Activated T-helper 1 cell treated with anti-CD3 and anti-CD28 coated beads, Interleukin-2, amount 50 U/mL, for 16 hours (primary cell): ENCODE data around the gene BAZ1B.
"Not testable (repeated sequence)": the region's sequence is repeated elsewhere in the genome, so short reads cannot be mapped to it uniquely, and the experiment has no call there.

ENCODE experiments used
- DNase-seq, 2 donors: peaks; one replicate each; pipeline ENCODE4 v3.0.0-alpha.2; 2020; ENCODE audit warnings: low read depth in 1 of 2, low spot score in 1 of 2

The BAZ1B gene

GRCh38 chr7:73507556-73507955 lies 14.5 kb downstream of the BAZ1B start:
- DNase-seq: no peak

DNA sequence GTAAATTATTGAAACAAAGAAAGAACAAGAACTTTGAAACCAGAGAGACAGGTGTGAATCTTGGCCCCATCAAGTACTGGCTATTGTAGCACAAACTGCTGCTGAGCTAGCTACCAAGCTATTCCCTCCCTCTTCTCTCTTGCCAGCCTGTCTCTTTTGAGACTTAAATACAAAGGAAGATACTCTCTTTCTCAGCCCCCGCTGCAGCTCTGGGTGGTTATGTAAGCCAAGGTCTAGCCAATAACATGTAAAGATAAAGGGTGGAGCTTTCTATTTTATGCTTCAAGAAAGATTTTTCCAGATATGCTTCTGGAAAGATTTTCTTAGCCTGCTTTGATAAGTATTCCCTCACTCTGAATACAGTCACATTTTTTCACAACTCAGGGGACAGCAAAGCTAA lies 17.2 kb downstream of the BAZ1B start:
- DNase-seq: no peak

DNA sequence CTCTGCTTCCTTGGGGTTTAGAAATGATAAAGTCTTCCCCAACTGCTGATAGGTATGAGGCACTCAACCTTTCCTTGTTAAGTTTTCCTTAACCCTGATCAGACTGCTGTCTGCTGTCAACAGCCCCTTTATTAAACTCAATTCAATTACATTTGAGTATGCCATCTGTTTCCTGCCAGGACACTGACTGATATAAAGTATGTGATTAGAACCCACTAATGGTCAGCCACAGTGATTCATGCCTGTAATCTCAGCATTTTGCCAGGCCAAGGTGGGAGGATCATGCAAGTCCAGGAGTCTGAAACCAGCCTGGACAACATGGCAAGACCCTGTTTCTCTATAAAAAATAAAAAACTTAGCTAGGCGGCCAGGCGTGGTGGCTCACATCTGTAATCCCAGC lies 18.1 kb downstream of the BAZ1B start:
- no peak for DNase-seq

- no peak for DNase-seq
Observed at GRCh38 chr7:73503229-73503628, 18.9 kb downstream of the BAZ1B start.

DNA sequence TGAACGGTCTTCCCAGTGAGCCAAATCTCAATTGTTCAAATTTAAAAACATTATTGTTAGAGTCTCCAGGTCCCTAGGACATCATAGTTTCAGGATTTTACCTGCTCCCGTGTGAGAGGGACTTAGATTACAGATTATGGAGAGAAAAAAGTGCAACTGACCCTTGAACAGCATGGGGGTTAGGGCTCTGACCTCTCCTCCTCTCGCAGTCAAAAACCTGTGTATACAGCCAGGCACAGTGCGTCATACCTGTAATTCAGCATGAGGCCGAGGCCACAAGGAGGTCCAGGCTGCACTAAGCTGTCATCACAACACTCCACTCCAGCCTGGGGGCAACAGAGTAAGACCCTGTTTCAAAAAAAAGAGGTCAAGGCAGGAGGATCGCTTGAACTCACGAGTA lies 25.5 kb downstream of the BAZ1B start:
- DNase-seq: no peak

- not testable (repeated sequence) for DNase-seq
Observed at GRCh38 chr7:73495507-73495906, 26.6 kb downstream of the BAZ1B start.

DNA sequence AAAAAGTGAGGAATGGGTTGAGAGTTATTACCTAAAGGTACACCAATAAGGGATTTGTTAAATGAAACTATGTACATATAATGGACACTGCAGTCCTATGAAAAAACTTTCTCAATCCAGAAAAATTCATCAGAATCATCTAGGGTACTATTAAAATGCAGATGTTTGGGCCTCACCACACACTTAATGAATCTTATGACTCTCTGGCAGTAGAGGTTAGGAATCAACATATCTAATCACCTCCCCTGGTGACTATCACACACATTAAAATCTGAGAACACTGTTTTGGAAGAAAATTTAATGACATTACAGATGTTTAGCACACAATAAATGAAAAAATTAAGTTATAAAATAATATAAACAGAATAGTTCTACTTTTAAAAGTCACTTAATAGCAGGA lies 32.1 kb downstream of the BAZ1B start:
- no peak for DNase-seq

GRCh38 chr7:73487486-73487885 lies 34.6 kb downstream of the BAZ1B start:
- DNase-seq: no peak

DNA sequence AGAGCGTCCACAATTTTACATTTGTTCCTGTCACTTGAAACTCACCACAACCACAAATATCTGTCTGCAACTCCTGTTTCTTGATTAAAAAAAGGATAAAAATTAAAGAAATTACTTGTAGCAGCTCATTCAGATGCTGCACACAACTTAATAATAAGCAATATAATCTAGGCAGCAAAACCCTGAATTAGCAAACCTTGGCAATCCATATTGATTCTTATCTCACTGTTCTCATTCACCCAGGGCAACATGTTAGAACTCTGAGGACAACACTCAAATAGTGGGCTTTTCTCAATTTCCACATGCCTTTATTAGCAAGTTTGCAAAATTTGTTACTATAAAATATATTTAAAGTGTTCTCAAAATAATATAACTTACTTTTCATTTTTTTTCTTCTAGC lies 38.9 kb downstream of the BAZ1B start:
- DNase-seq: no peak

GRCh38 chr7:73482746-73483145 lies 39.3 kb downstream of the BAZ1B start:
- DNase-seq: no peak

DNA sequence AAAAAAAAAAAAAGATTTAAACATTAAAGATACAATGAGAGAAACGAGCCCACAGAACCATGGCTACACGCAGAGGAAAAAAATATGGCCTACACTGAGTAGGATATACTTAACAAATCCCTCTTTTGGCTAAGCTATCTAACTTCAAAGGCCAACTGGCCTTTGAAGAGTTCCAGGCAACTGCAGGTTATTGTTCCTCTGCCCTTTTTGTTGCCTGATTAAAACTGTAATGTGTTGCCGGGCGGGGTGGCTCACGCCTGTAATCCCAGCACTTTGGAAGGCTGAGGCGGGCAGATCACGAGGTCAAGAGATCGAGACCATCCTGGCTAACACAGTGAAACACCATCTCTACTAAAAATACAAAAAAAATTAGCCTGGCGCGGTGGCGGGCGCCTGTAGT lies 40.6 kb downstream of the BAZ1B start:
- DNase-seq: not testable (repeated sequence)

GRCh38 chr7:73478549-73478948 lies 43.5 kb downstream of the BAZ1B start:
- DNase-seq: no peak

- no peak for DNase-seq
Observed at GRCh38 chr7:73477376-73477775, 44.7 kb downstream of the BAZ1B start.

GRCh38 chr7:73470208-73470607 lies 51.9 kb downstream of the BAZ1B start:
- DNase-seq: no peak

- not testable (repeated sequence) for DNase-seq
Observed at GRCh38 chr7:73467046-73467445, 55.0 kb downstream of the BAZ1B start.

DNA sequence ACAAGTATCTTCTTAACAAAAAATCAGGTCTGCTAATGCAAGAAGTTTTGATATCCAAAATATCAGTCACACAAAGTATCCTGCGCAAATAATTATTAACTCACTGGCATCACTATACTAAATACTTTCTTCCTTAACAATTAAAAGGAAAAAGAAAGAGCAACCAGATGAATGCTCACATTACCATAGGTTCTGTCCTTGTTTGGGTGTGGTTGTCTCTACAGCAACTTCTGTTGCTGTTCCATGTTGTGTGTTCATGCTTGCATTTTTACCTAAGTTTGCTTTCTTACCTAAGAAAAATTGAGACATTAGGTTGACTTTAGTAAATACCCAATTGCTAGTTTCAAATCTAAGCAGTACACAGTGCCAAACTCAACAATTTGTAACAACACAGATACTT lies 56.0 kb downstream of the BAZ1B start:
- no peak for DNase-seq

- DNase-seq: no peak
Observed at GRCh38 chr7:73463966-73464365, 58.1 kb downstream of the BAZ1B start.

GRCh38 chr7:73463260-73463659 lies 58.8 kb downstream of the BAZ1B start:
- no peak for DNase-seq

DNA sequence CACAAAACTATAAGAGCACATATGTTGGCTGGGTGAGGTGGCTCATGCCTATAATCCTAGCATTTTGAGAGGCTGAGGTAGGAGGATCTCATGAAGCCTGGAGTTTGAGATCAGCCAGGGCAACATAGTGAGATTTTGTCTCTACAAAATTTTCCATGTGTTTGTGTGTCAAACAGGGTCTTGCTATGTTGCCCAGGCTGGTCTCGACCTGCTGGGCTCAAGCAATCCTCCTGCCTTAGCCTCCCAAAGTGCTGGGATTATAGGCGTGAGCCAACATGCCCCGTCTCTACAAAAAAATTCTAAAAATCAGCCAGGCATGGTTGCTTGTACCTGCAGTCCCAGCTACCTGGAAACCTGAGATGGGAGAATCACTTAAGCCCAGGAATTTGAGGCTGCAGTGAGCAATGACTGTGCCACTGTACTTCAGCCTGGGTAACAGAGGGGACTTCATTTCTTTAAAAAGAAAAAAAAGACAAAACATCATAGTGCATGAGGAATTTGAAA lies 60.3 kb downstream of the BAZ1B start:
- DNase-seq: no peak

GRCh38 chr7:73454424-73454823 lies 67.7 kb downstream of the BAZ1B start:
- no peak for DNase-seq

GRCh38 chr7:73452999-73453635 lies 69.0 kb downstream of the BAZ1B start:
- no peak for DNase-seq

GRCh38 chr7:73451780-73452398 lies 70.2 kb downstream of the BAZ1B start:
- no peak for DNase-seq

GRCh38 chr7:73449422-73449821 lies 72.7 kb downstream of the BAZ1B start:
- DNase-seq: no peak
